Measurements from ENCODE around the gene APRT.

APRT gene

DNA sequence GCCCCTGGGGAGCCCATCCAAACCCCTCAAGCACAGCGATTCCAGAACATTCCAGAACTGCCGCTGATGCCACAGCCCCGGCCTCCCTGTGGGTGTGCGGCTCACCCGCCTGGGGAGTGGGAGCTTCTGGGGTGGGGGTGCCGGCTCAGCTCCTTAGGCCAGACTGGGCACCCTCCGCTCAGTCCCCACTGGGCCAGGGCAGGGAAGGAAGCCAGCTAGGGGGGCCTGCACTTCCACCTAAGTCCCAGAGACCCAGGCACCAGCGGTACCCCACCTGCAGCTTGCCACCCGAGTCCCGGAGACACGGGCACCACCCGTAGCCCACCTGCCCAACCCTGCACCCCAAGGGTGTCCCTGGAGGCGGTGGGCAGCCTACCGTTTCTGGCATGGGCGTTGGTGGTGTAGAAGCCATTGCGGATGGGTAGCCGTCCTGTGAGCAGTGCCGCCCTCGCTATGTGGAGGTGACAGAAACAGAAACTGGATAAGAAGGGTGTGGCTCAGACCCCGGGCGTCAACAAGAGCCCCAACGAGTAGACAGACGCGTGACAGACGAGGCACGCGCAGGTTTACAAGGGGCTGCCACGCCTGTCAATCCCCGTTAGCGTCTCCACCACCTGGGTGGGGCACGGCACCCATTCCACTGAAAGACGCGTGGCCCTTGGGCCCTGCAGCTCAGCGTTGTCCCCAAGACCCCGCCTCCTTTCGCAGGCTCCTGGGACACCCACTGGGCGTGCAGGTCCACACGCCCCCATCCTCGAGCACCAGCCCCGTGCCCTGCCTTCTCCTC is 30.0 kb upstream of the APRT start:
- Histone ChIP-seq H3K9ac (ENCODE audit: low read length) (no peak overlapping the region), H3K27me3 (ENCODE audit: control insufficient read depth, insufficient read depth, low read length) (no peaks in the 10 kb centered on the region), H3K4me3 (ENCODE audit: low read depth, low read length) (no peak overlapping the region), H3K9me3 (ENCODE audit: control insufficient read depth, insufficient read depth, low read depth, low read length) (no peaks in the 10 kb centered on the region), H3K36me3 (ENCODE audit: control insufficient read depth, insufficient read depth, low read length) (peaks cover 17% of the 10 kb centered on the region), H3K4me1 (ENCODE audit: control insufficient read depth, insufficient read depth, low read length) (no peaks in the 10 kb centered on the region), H3K27ac (ENCODE audit: low read depth, low read length) (no peak overlapping the region)

- no peaks in the 10 kb centered on the region for H3K4me1 ChIP-seq (ENCODE audit: control insufficient read depth, insufficient read depth, low read length)
- no peak overlapping the region for H3K9ac ChIP-seq (ENCODE audit: low read length)
- H3K36me3 ChIP-seq (ENCODE audit: control insufficient read depth, insufficient read depth, low read length): peaks cover 17% of the 10 kb centered on the region
- no peak overlapping the region for H3K4me3 ChIP-seq (ENCODE audit: low read depth, low read length)
- H3K27me3 ChIP-seq (ENCODE audit: control insufficient read depth, insufficient read depth, low read length): no peaks in the 10 kb centered on the region
- no peaks in the 10 kb centered on the region for H3K9me3 ChIP-seq (ENCODE audit: control insufficient read depth, insufficient read depth, low read depth, low read length)
- H3K27ac ChIP-seq (ENCODE audit: low read depth, low read length): no peak overlapping the region
Observed at GRCh38 chr16:88840600-88841215, 29.0 kb upstream of the APRT start.

DNA sequence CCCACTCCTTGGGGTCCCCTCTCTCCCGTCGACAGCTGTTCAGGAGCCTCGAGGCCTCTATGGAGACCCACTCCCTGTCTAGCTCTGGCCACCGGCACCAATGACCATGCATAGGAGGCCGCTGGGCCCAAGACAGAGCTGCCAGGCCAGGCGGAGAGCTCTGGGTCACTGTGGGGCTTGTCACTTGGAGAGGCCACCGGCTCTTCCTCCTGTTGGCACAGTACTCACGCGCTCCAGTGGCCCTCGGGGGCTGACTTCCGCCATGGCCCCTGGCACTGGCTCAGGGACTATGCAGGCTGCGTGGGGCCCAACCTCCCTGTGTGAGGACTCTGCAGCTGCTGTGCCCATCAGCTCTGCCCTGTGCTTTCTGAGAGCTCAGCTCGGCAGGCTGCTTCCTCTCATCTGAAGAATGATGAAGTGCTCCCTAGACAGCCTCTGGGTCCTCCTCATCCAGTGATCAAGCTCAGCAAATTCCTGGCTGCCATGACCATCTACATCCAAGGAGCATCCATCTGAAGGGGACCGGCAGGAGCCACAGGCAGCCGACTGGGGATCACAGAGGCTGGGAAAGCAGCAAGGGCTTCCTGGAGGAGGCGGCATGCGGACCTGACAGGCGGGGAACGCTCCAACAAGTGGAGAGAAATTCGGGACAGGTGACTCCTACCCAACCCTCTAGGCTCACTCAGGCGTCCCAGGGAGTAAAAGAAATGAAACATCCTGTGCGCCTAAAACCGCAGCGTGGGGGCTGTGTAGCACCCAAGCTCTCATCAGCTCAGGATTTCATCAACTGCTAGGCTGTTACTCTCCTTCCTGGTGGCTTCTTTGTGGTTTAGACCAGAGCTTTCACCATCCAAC is 28.2 kb upstream of the APRT start:
- H3K27ac ChIP-seq (ENCODE audit: low read depth, low read length): no peak overlapping the region
- H3K36me3 ChIP-seq (ENCODE audit: control insufficient read depth, insufficient read depth, low read length): peaks cover 24% of the 10 kb centered on the region
- H3K4me1 ChIP-seq (ENCODE audit: control insufficient read depth, insufficient read depth, low read length): no peaks in the 10 kb centered on the region
- no peak overlapping the region for H3K9ac ChIP-seq (ENCODE audit: low read length)
- H3K27me3 ChIP-seq (ENCODE audit: control insufficient read depth, insufficient read depth, low read length): no peaks in the 10 kb centered on the region
- no peak overlapping the region for H3K4me3 ChIP-seq (ENCODE audit: low read depth, low read length)
- H3K9me3 ChIP-seq (ENCODE audit: control insufficient read depth, insufficient read depth, low read depth, low read length): no peaks in the 10 kb centered on the region

DNA sequence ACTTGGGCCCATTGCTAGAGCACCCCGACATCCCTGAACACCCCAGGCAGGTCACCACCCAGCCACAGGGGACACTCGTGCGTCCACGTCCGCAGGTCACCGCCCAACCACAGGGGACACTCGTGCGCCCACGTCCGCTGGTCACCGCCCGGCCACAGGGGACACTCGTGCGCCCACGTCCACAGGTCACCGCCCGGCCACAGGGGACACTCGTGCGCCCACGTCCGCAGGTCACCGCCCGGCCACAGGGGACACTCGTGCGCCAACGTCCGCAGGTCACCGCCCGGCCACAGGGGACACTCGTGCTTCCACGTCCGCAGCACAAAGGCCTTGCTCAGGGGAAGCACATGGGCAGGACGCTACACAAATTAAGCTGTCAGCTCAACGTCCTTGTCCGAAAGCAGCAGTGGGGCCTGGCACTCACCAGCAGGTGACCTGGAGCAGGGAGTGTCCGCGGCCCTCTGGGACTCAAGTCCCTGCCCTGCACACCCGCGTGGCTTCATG is 27.4 kb upstream of the APRT start:
- no peak overlapping the region for H3K27ac ChIP-seq (ENCODE audit: low read depth, low read length)
- no peaks in the 10 kb centered on the region for H3K27me3 ChIP-seq (ENCODE audit: control insufficient read depth, insufficient read depth, low read length)
- no peaks in the 10 kb centered on the region for H3K4me1 ChIP-seq (ENCODE audit: control insufficient read depth, insufficient read depth, low read length)
- no peak overlapping the region for H3K9ac ChIP-seq (ENCODE audit: low read length)
- no peak overlapping the region for H3K4me3 ChIP-seq (ENCODE audit: low read depth, low read length)
- H3K36me3 ChIP-seq (ENCODE audit: control insufficient read depth, insufficient read depth, low read length): peaks cover 28% of the 10 kb centered on the region
- H3K9me3 ChIP-seq (ENCODE audit: control insufficient read depth, insufficient read depth, low read depth, low read length): no peaks in the 10 kb centered on the region

DNA sequence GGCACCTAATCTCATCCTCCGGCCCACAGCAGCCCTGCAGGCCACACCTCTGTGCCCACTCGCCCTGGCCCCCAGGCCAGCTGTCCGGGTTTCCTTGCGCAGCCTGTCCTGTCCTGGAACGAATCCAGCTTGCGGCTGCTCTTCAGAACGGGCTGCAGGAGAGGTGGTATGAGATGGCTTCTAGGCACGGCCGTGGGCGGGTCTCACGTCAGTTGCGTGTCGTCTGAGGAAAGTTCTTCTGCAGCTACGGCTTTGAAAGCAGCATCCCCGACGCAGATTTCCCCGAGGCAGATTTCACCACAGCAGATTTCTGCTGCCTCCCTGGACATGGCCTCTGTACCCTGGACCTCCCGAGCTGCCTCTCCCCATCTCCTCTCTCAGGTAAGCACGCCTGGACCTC is 26.8 kb upstream of the APRT start:
- H3K27me3 ChIP-seq (ENCODE audit: control insufficient read depth, insufficient read depth, low read length): no peaks in the 10 kb centered on the region
- no peaks in the 10 kb centered on the region for H3K9me3 ChIP-seq (ENCODE audit: control insufficient read depth, insufficient read depth, low read depth, low read length)
- peaks cover 28% of the 10 kb centered on the region for H3K36me3 ChIP-seq (ENCODE audit: control insufficient read depth, insufficient read depth, low read length)
- H3K4me3 ChIP-seq (ENCODE audit: low read depth, low read length): no peak overlapping the region
- H3K27ac ChIP-seq (ENCODE audit: low read depth, low read length): no peak overlapping the region
- no peak overlapping the region for H3K9ac ChIP-seq (ENCODE audit: low read length)
- H3K4me1 ChIP-seq (ENCODE audit: control insufficient read depth, insufficient read depth, low read length): no peaks in the 10 kb centered on the region

- H3K36me3 ChIP-seq (ENCODE audit: control insufficient read depth, insufficient read depth, low read length): peaks cover 28% of the 10 kb centered on the region
- no peak overlapping the region for H3K27ac ChIP-seq (ENCODE audit: low read depth, low read length)
- H3K9ac ChIP-seq (ENCODE audit: low read length): no peak overlapping the region
- H3K4me1 ChIP-seq (ENCODE audit: control insufficient read depth, insufficient read depth, low read length): no peaks in the 10 kb centered on the region
- no peaks in the 10 kb centered on the region for H3K9me3 ChIP-seq (ENCODE audit: control insufficient read depth, insufficient read depth, low read depth, low read length)
- no peaks in the 10 kb centered on the region for H3K27me3 ChIP-seq (ENCODE audit: control insufficient read depth, insufficient read depth, low read length)
- H3K4me3 ChIP-seq (ENCODE audit: low read depth, low read length): no peak overlapping the region
Observed at GRCh38 chr16:88837806-88838205, 26.1 kb upstream of the APRT start.

DNA sequence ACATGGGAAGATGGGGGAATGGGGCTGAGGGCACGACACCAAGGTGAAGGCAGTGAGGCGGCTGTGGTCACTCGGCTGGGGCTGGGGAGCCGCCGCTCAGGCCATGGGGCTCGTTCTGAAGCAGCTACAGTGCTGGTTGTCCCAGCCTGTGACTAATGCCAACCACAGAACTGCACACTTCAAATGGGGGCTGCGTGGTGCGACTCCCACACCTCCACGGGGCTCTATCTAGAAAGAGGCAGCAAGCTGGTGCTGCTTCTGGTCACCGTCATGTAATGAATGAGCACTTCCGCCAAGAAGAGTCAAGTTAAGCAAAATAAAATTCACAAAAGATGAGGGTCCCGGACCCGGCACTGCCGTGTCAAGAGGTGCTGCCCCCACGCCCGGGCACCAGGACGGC is 25.1 kb upstream of the APRT start:
- peaks cover 28% of the 10 kb centered on the region for H3K36me3 ChIP-seq (ENCODE audit: control insufficient read depth, insufficient read depth, low read length)
- H3K9ac ChIP-seq (ENCODE audit: low read length): no peak overlapping the region
- H3K27me3 ChIP-seq (ENCODE audit: control insufficient read depth, insufficient read depth, low read length): no peaks in the 10 kb centered on the region
- no peaks in the 10 kb centered on the region for H3K4me1 ChIP-seq (ENCODE audit: control insufficient read depth, insufficient read depth, low read length)
- no peak overlapping the region for H3K27ac ChIP-seq (ENCODE audit: low read depth, low read length)
- H3K4me3 ChIP-seq (ENCODE audit: low read depth, low read length): no peak overlapping the region
- H3K9me3 ChIP-seq (ENCODE audit: control insufficient read depth, insufficient read depth, low read depth, low read length): no peaks in the 10 kb centered on the region

DNA sequence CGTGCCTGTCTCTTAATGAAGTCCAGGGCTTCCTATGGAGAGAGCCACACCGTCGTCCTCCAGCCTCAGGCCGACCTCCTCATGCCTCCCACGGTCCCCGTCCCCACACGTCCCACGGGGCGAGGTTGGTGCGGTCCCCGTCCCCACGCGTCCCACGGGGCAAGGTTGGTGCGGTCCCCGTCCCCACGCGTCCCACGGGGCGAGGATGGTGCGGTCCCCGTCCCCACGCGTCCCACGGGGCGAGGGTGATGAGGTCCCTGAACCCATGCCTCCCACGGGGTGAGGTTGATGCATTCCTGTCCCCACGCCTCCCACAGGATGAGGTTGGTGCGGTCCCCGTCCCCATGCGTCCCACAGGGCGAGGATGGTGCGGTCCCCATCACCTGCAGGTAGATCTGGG is 24.1 kb upstream of the APRT start:
- peaks cover 27% of the 10 kb centered on the region for H3K36me3 ChIP-seq (ENCODE audit: control insufficient read depth, insufficient read depth, low read length)
- no peak overlapping the region for H3K9ac ChIP-seq (ENCODE audit: low read length)
- H3K4me3 ChIP-seq (ENCODE audit: low read depth, low read length): no peak overlapping the region
- no peak overlapping the region for H3K27ac ChIP-seq (ENCODE audit: low read depth, low read length)
- H3K27me3 ChIP-seq (ENCODE audit: control insufficient read depth, insufficient read depth, low read length): no peaks in the 10 kb centered on the region
- no peaks in the 10 kb centered on the region for H3K9me3 ChIP-seq (ENCODE audit: control insufficient read depth, insufficient read depth, low read depth, low read length)
- H3K4me1 ChIP-seq (ENCODE audit: control insufficient read depth, insufficient read depth, low read length): no peaks in the 10 kb centered on the region

DNA sequence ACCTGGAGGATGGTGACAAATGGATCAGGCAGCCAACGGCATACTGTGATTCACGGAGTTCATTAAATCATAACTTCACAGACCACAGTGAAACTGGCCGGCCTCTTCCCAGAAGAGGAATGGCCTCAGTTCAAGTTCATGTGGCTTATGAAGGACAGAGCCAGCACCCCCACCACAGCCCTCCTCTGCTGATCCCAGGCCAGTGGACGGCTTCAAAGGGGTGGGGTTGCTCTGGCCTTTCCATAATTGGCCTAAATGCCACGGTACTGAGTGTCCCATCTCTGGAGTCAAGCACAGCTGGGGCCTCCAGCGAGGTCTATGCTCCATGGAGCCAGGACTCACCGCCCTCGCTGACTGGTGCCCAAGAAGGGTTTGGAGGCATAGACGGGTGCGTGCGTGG is 23.7 kb upstream of the APRT start:
- no peak overlapping the region for H3K27ac ChIP-seq (ENCODE audit: low read depth, low read length)
- H3K4me3 ChIP-seq (ENCODE audit: low read depth, low read length): no peak overlapping the region
- H3K9me3 ChIP-seq (ENCODE audit: control insufficient read depth, insufficient read depth, low read depth, low read length): no peaks in the 10 kb centered on the region
- peaks cover 23% of the 10 kb centered on the region for H3K36me3 ChIP-seq (ENCODE audit: control insufficient read depth, insufficient read depth, low read length)
- H3K27me3 ChIP-seq (ENCODE audit: control insufficient read depth, insufficient read depth, low read length): no peaks in the 10 kb centered on the region
- no peaks in the 10 kb centered on the region for H3K4me1 ChIP-seq (ENCODE audit: control insufficient read depth, insufficient read depth, low read length)
- no peak overlapping the region for H3K9ac ChIP-seq (ENCODE audit: low read length)

- Histone ChIP-seq H3K9me3 (ENCODE audit: control insufficient read depth, insufficient read depth, low read depth, low read length) (no peaks in the 10 kb centered on the region), H3K9ac (ENCODE audit: low read length) (no peak overlapping the region), H3K27me3 (ENCODE audit: control insufficient read depth, insufficient read depth, low read length) (no peaks in the 10 kb centered on the region), H3K4me3 (ENCODE audit: low read depth, low read length) (no peak overlapping the region), H3K27ac (ENCODE audit: low read depth, low read length) (no peak overlapping the region), H3K36me3 (ENCODE audit: control insufficient read depth, insufficient read depth, low read length) (peaks cover 16% of the 10 kb centered on the region), H3K4me1 (ENCODE audit: control insufficient read depth, insufficient read depth, low read length) (no peaks in the 10 kb centered on the region)
Observed at GRCh38 chr16:88834670-88835069, 22.9 kb upstream of the APRT start.

DNA sequence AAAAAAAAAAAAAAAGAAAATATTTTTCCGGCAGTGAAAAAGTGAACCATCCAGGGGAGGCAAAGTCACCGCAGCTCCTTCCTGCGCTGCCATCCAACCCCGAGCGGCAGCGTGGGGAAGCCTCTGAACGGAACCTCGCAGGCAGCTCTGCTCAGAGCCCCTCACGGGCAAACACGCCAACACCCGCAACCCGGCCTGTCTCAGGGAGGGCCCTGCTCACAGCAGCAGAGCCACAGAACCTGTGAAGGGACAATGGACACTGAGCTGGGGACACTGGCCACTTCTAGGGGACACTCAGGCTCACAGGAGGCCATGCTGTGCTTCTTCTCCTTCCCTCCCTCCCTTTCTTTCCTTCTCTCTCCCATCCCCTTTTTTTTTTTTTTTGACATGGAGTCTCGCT is 21.4 kb upstream of the APRT start:
- no peak overlapping the region for H3K4me3 ChIP-seq (ENCODE audit: low read depth, low read length)
- H3K27me3 ChIP-seq (ENCODE audit: control insufficient read depth, insufficient read depth, low read length): no peaks in the 10 kb centered on the region
- H3K9me3 ChIP-seq (ENCODE audit: control insufficient read depth, insufficient read depth, low read depth, low read length): no peaks in the 10 kb centered on the region
- no peaks in the 10 kb centered on the region for H3K4me1 ChIP-seq (ENCODE audit: control insufficient read depth, insufficient read depth, low read length)
- no peak overlapping the region for H3K9ac ChIP-seq (ENCODE audit: low read length)
- H3K36me3 ChIP-seq (ENCODE audit: control insufficient read depth, insufficient read depth, low read length): peaks cover 11% of the 10 kb centered on the region
- no peak overlapping the region for H3K27ac ChIP-seq (ENCODE audit: low read depth, low read length)
